Naive B cell (primary cell): ENCODE data around the gene LRMDA. TPM values are rescaled to one million over a fixed set of nuclear protein-coding genes. Genes with fewer than 3 reads are reported as not detected.
"Not testable (repeated sequence)": the region's sequence is repeated elsewhere in the genome, so short reads cannot be mapped to it uniquely, and the experiment has no call there.

Source experiments
- ATAC-seq, 2 donors: fragments of 150-1000 bp; cut with Tn5 transposase; 2 replicates each; pipeline ENCODE4 v1.10.0; 2021; ENCODE audit warnings: low read depth in 2 of 2, mild to moderate bottlenecking in 2 of 2, moderate library complexity in 2 of 2
- DNase-seq: peaks from one replicate; pipeline ENCODE4 v3.0.0; 2022
- H3K27ac Mint-ChIP-seq, 6 donors: one replicate each; pipeline ENCODE4 v1.8.0; 2020 to 2022; ENCODE audit warnings: mild to moderate bottlenecking in 6 of 6, mixed read lengths in 6 of 6, moderate library complexity in 5 of 6, inconsistent platforms in 2 of 6
- H3K27me3 Mint-ChIP-seq, 3 donors: one replicate each; pipeline ENCODE4 v1.8.0; 2021 to 2022; ENCODE audit warnings: mixed read lengths in 3 of 3, mild to moderate bottlenecking in 1 of 3
- H3K36me3 Mint-ChIP-seq, 2 donors: one replicate each; pipeline ENCODE4 v1.8.0; 2020 to 2022; ENCODE audit warnings: mixed read lengths in 2 of 2, inconsistent platforms in 1 of 2, mild to moderate bottlenecking in 1 of 2
- H3K4me1 Mint-ChIP-seq, 3 donors: one replicate each; pipeline ENCODE4 v1.8.0; 2020 to 2022; ENCODE audit warnings: mixed read lengths in 3 of 3, inconsistent platforms in 1 of 3, mild to moderate bottlenecking in 1 of 3, moderate library complexity in 1 of 3
- H3K4me3 Mint-ChIP-seq, 8 donors: one replicate each; pipeline ENCODE4 v1.8.0; 2020 to 2022; ENCODE audit warnings: mild to moderate bottlenecking in 8 of 8, mixed read lengths in 8 of 8, moderate library complexity in 8 of 8, inconsistent platforms in 2 of 8
- H3K9me3 Mint-ChIP-seq, 7 donors: one replicate each; pipeline ENCODE4 v1.8.0; 2020 to 2022; ENCODE audit warnings: mixed read lengths in 7 of 7, mild to moderate bottlenecking in 5 of 7, inconsistent platforms in 2 of 7, moderate library complexity in 1 of 7
- polyA plus RNA-seq, 6 donors: library from polyadenylated mRNA; unstranded; fragments of 300-500 nt; fragmentation: Illumina TruSeq; gene quantifications; one replicate each; pipeline ENCODE4 v1.2.3, GENCODE V29; 2021; ENCODE audit warnings: low read depth in 6 of 6

The LRMDA gene
- polyA plus RNA-seq, 6 donors from 2014 or later = 2.1 TPM; not detected in 5

GRCh38 chr10:76040830-76041220 lies 609.4 kb downstream of the LRMDA start:
- Mint-ChIP-seq H3K27me3 (no peaks in the 10 kb centered on the region), H3K4me1 (no peaks in the 10 kb centered on the region), H3K4me3 (no peak overlapping the region), H3K36me3 (no peaks in the 10 kb centered on the region), H3K27ac (no peak overlapping the region), H3K9me3 (peaks cover 0 to 6% (median 3%) of the 10 kb centered on the region in 7 donors)
- ATAC-seq = no peak
- DNase-seq = no peak

- Mint-ChIP-seq H3K4me1 (no peaks in the 10 kb centered on the region), H3K4me3 (no peak overlapping the region), H3K36me3 (no peaks in the 10 kb centered on the region), H3K27ac (no peak overlapping the region), H3K9me3 (peaks cover 0 to 6% (median 3%) of the 10 kb centered on the region in 7 donors), H3K27me3 (no peaks in the 10 kb centered on the region)
- ATAC-seq = no peak
- DNase-seq = no peak
Observed at GRCh38 chr10:76041551-76041950, 610.1 kb downstream of the LRMDA start.

GRCh38 chr10:76043261-76043660 lies 611.8 kb downstream of the LRMDA start:
- no peaks in the 10 kb centered on the region for H3K27me3 Mint-ChIP-seq
- DNase-seq (no peak), ATAC-seq (no peak)
- H3K4me3 Mint-ChIP-seq = no peak overlapping the region
- peaks cover 0 to 6% (median 3%) of the 10 kb centered on the region in 7 donors for H3K9me3 Mint-ChIP-seq
- H3K4me1 Mint-ChIP-seq = no peaks in the 10 kb centered on the region
- H3K36me3 Mint-ChIP-seq = no peaks in the 10 kb centered on the region
- no peak overlapping the region for H3K27ac Mint-ChIP-seq

- Mint-ChIP-seq H3K4me3 (no peak overlapping the region), H3K36me3 (no peaks in the 10 kb centered on the region), H3K4me1 (no peaks in the 10 kb centered on the region), H3K9me3 (peaks cover 0 to 6% (median 2%) of the 10 kb centered on the region in 7 donors), H3K27ac (no peak overlapping the region), H3K27me3 (no peaks in the 10 kb centered on the region)
- DNase-seq = no peak
- ATAC-seq = no peak
Observed at GRCh38 chr10:76044751-76045150, 613.3 kb downstream of the LRMDA start.

- DNase-seq (no peak), ATAC-seq (no peak)
- Mint-ChIP-seq H3K4me1 (no peaks in the 10 kb centered on the region), H3K9me3 (peaks cover 0 to 6% (median 0%) of the 10 kb centered on the region in 7 donors), H3K4me3 (no peak overlapping the region), H3K36me3 (no peaks in the 10 kb centered on the region), H3K27me3 (no peaks in the 10 kb centered on the region), H3K27ac (no peak overlapping the region)
Observed at GRCh38 chr10:76045174-76045573, 613.8 kb downstream of the LRMDA start.

GRCh38 chr10:76047521-76047920 lies 616.1 kb downstream of the LRMDA start:
- Mint-ChIP-seq H3K4me1 (no peaks in the 10 kb centered on the region), H3K27me3 (peaks cover 4 to 11% (median 10%) of the 10 kb centered on the region in 3 donors), H3K36me3 (no peaks in the 10 kb centered on the region), H3K27ac (no peak overlapping the region), H3K9me3 (peaks cover 0 to 9% (median 0%) of the 10 kb centered on the region in 7 donors), H3K4me3 (no peak overlapping the region)
- no peak for ATAC-seq
- no peak for DNase-seq

GRCh38 chr10:76049581-76050290 lies 618.3 kb downstream of the LRMDA start:
- H3K27ac Mint-ChIP-seq = no peak overlapping the region
- peaks cover 0 to 9% (median 5%) of the 10 kb centered on the region in 7 donors for H3K9me3 Mint-ChIP-seq
- peaks cover 4 to 11% (median 10%) of the 10 kb centered on the region in 3 donors for H3K27me3 Mint-ChIP-seq
- H3K36me3 Mint-ChIP-seq = no peaks in the 10 kb centered on the region
- no peaks in the 10 kb centered on the region for H3K4me1 Mint-ChIP-seq
- H3K4me3 Mint-ChIP-seq = no peak overlapping the region
- ATAC-seq (no peak), DNase-seq (no peak)

- Mint-ChIP-seq H3K4me1 (no peaks in the 10 kb centered on the region), H3K27ac (no peak overlapping the region), H3K36me3 (no peaks in the 10 kb centered on the region), H3K4me3 (no peak overlapping the region), H3K27me3 (peaks cover 4 to 11% (median 10%) of the 10 kb centered on the region in 3 donors), H3K9me3 (peaks cover 0 to 11% (median 4%) of the 10 kb centered on the region in 7 donors)
- DNase-seq (no peak), ATAC-seq (no peak)
Observed at GRCh38 chr10:76050291-76050625, 618.8 kb downstream of the LRMDA start.

- H3K27ac Mint-ChIP-seq = no peak overlapping the region
- DNase-seq (no peak), ATAC-seq (no peak)
- H3K4me1 Mint-ChIP-seq = no peaks in the 10 kb centered on the region
- H3K36me3 Mint-ChIP-seq = no peaks in the 10 kb centered on the region
- peaks cover 4 to 11% (median 10%) of the 10 kb centered on the region in 3 donors for H3K27me3 Mint-ChIP-seq
- H3K9me3 Mint-ChIP-seq = peaks cover 3 to 16% (median 8%) of the 10 kb centered on the region in 7 donors
- no peak overlapping the region for H3K4me3 Mint-ChIP-seq
Observed at GRCh38 chr10:76051007-76051936, 619.8 kb downstream of the LRMDA start.

GRCh38 chr10:76052682-76053503 lies 621.5 kb downstream of the LRMDA start:
- Mint-ChIP-seq H3K4me3 (no peak overlapping the region), H3K27ac (no peak overlapping the region), H3K4me1 (no peaks in the 10 kb centered on the region), H3K9me3 (peaks cover 5 to 27% (median 14%) of the 10 kb centered on the region in 7 donors), H3K36me3 (no peaks in the 10 kb centered on the region), H3K27me3 (peaks cover 4 to 11% (median 10%) of the 10 kb centered on the region in 3 donors)
- DNase-seq (no peak), ATAC-seq (no peak)

GRCh38 chr10:76055466-76055865 lies 624.0 kb downstream of the LRMDA start:
- no peaks in the 10 kb centered on the region for H3K36me3 Mint-ChIP-seq
- peaks cover 5 to 27% (median 13%) of the 10 kb centered on the region in 7 donors for H3K9me3 Mint-ChIP-seq
- no peaks in the 10 kb centered on the region for H3K4me1 Mint-ChIP-seq
- H3K27me3 Mint-ChIP-seq = peaks cover 4 to 11% (median 10%) of the 10 kb centered on the region in 3 donors
- no peak overlapping the region for H3K4me3 Mint-ChIP-seq
- DNase-seq = no peak
- no peak for ATAC-seq
- H3K27ac Mint-ChIP-seq = no peak overlapping the region

GRCh38 chr10:76055963-76056362 lies 624.5 kb downstream of the LRMDA start:
- no peak overlapping the region for H3K27ac Mint-ChIP-seq
- no peaks in the 10 kb centered on the region for H3K4me1 Mint-ChIP-seq
- no peak overlapping the region for H3K4me3 Mint-ChIP-seq
- H3K27me3 Mint-ChIP-seq = peaks cover 4 to 10% (median 8%) of the 10 kb centered on the region in 3 donors
- ATAC-seq (no peak), DNase-seq (no peak)
- H3K36me3 Mint-ChIP-seq = no peaks in the 10 kb centered on the region
- peaks cover 5 to 27% (median 12%) of the 10 kb centered on the region in 7 donors for H3K9me3 Mint-ChIP-seq

- peaks cover 2 to 11% (median 7%) of the 10 kb centered on the region in 7 donors for H3K9me3 Mint-ChIP-seq
- not testable (repeated sequence) for H3K4me3 Mint-ChIP-seq, H3K36me3 Mint-ChIP-seq, ATAC-seq, H3K27me3 Mint-ChIP-seq, H3K27ac Mint-ChIP-seq, DNase-seq, H3K4me1 Mint-ChIP-seq
Observed at GRCh38 chr10:76060993-76061392, 629.6 kb downstream of the LRMDA start.
